Body of pancreas (tissue), 4 donors: Measurements from ENCODE around the gene GMDS. TPM values are rescaled to one million over a fixed set of nuclear protein-coding genes. Genes with fewer than 3 reads are reported as not detected.

ENCODE experiments used
- ATAC-seq: fragments of 150-250 bp; one replicate; pipeline ENCODE4 v1.9.1; 2016
- DNase-seq, 4 donors: peaks; one replicate each; pipeline ENCODE4 v3.0.0-alpha.2; 2019
- H3K27ac ChIP-seq, 4 donors: fragments of 200-600 bp; sonication (generic); 1 replicate in 3 of 4; 2 replicates in 1 of 4; pipeline versions ENCODE4 v1.5.1 to v1.6.1; 2016 to 2019; ENCODE audit warnings: mild to moderate bottlenecking in 1 of 4, mixed read lengths in 1 of 4, moderate library complexity in 1 of 4
- H3K27me3 ChIP-seq, 2 donors: fragments of 200-600 bp; sonication (generic); one replicate each; pipeline ENCODE4 v1.6.0; 2016; ENCODE audit warnings: mild to moderate bottlenecking in 1 of 2
- H3K36me3 ChIP-seq, 2 donors: fragments of 200-600 bp; sonication (generic); replicated peaks in 1 of 2; 2 replicates each; pipeline ENCODE4 v1.5.1; 2016; ENCODE audit warnings: low read depth in 2 of 2; ENCODE audit not compliant: insufficient read depth in 1 of 2
- H3K4me1 ChIP-seq: fragments of 200-600 bp; sonication (generic); one replicate; pipeline ENCODE4 v1.6.0; 2016
- H3K4me3 ChIP-seq, 2 donors: fragments of 200-600 bp; sonication (generic); 1 replicate in 1 of 2; 2 replicates in 1 of 2; pipeline ENCODE4 v1.5.1; 2016 to 2019
- H3K9me3 ChIP-seq, 3 donors: fragments of 200-600 bp; sonication (generic); 1 replicate in 2 of 3; 2 replicates in 1 of 3; pipeline ENCODE4 v1.5.1; 2016
- CTCF ChIP-seq, 7 experiments: fragments of 450-650 bp in 4 of 7; fragments of 200-600 bp in 3 of 7; sonication (generic) in 3 of 7; IDR thresholded peaks; one replicate each; pipeline ENCODE4 v1.5.1; 2016 to 2019; ENCODE audit warnings: antibody characterized with exemption in 7 of 7
- POLR2A ChIP-seq, 3 donors: fragments of 450-650 bp; IDR thresholded peaks; one replicate each; pipeline ENCODE4 v1.6.1; 2016; ENCODE audit warnings: antibody characterized with exemption in 3 of 3, mild to moderate bottlenecking in 2 of 3
- WGBS, 2 donors: methylation state at CpG; one replicate each; pipeline ENCODE4 v1.1.5; 2017; 5-methylcytosine and 5-hydroxymethylcytosine counted together
- intact Hi-C: fragments of 100-400 bp; cut with DNase I; formaldehyde crosslinking; loops from one replicate; pipeline ENCODE4 v1.15.1; 2023
- total RNA-seq, 2 donors: library from RNA; depleted of rRNA; stranded (reverse); fragments of >200 nt; gene quantifications; one replicate each; pipeline ENCODE4 v1.1.0, GENCODE V29; 2016

GMDS gene
- total RNA-seq, 2 donors from 2014 or later: 34.5 to 63.3 TPM

- Histone ChIP-seq H3K36me3 (no peaks in the 10 kb centered on the region), H3K4me1 (no peaks in the 10 kb centered on the region), H3K9me3 (no peaks in the 10 kb centered on the region), H3K27ac (no peak overlapping the region), H3K27me3 (no peaks in the 10 kb centered on the region), H3K4me3 (no peak overlapping the region)
- TF ChIP-seq CTCF (IDR thresholded peaks at IDR 0.05) (no peak), POLR2A (IDR thresholded peaks at IDR 0.05) (no peak)
- DNase-seq (no peak), ATAC-seq (no peak)
- intact Hi-C loops: no loop called here
- 88 to 93% methylated on average over 6 of the region's 6 CpGs for WGBS, 2 donors
Measured at GRCh38 chr6:1950631-1951030, 294.8 kb downstream of the GMDS start.

- Histone ChIP-seq H3K27me3 (no peaks in the 10 kb centered on the region), H3K36me3 (no peaks in the 10 kb centered on the region), H3K4me1 (no peaks in the 10 kb centered on the region), H3K27ac (no peak overlapping the region), H3K9me3 (no peaks in the 10 kb centered on the region), H3K4me3 (no peak overlapping the region)
- WGBS, 2 donors: 90 to 94% methylated on average over 2 of the region's 2 CpGs
- intact Hi-C loops: no loop called here
- TF ChIP-seq CTCF (IDR thresholded peaks at IDR 0.05): no peak
- no peak for TF ChIP-seq POLR2A (IDR thresholded peaks at IDR 0.05)
- ATAC-seq (no peak), DNase-seq (no peak)
Measured at GRCh38 chr6:1949538-1949937, 295.9 kb downstream of the GMDS start.

- H3K4me1 ChIP-seq: no peaks in the 10 kb centered on the region
- no peak for ATAC-seq
- no peak for DNase-seq
- H3K27ac ChIP-seq: no peak overlapping the region
- TF ChIP-seq CTCF (IDR thresholded peaks at IDR 0.05) (no peak), POLR2A (IDR thresholded peaks at IDR 0.05) (no peak)
- intact Hi-C loops: no loop called here
- 90 to 97% methylated on average over 4 of the region's 4 CpGs for WGBS, 2 donors
- no peaks in the 10 kb centered on the region for H3K36me3 ChIP-seq
- no peak overlapping the region for H3K4me3 ChIP-seq
- H3K27me3 ChIP-seq: no peaks in the 10 kb centered on the region
- H3K9me3 ChIP-seq: no peaks in the 10 kb centered on the region
Measured at GRCh38 chr6:1947922-1948321, 297.5 kb downstream of the GMDS start.

- no peak for TF ChIP-seq POLR2A (IDR thresholded peaks at IDR 0.05)
- no peak for TF ChIP-seq CTCF (IDR thresholded peaks at IDR 0.05)
- H3K4me3 ChIP-seq: no peak overlapping the region
- H3K9me3 ChIP-seq: no peaks in the 10 kb centered on the region
- 92 to 100% methylated on average over 3 of the region's 3 CpGs for WGBS, 2 donors
- ATAC-seq (no peak), DNase-seq (no peak)
- no peaks in the 10 kb centered on the region for H3K36me3 ChIP-seq
- no peak overlapping the region for H3K27ac ChIP-seq
- H3K4me1 ChIP-seq: no peaks in the 10 kb centered on the region
- H3K27me3 ChIP-seq: no peaks in the 10 kb centered on the region
- intact Hi-C loops: no loop called here
Measured at GRCh38 chr6:1946583-1946982, 298.8 kb downstream of the GMDS start.

- TF ChIP-seq POLR2A (IDR thresholded peaks at IDR 0.05) (no peak), CTCF (IDR thresholded peaks at IDR 0.05) (no peak)
- H3K27me3 ChIP-seq: no peaks in the 10 kb centered on the region
- no peaks in the 10 kb centered on the region for H3K4me1 ChIP-seq
- H3K27ac ChIP-seq: no peak overlapping the region
- no peaks in the 10 kb centered on the region for H3K9me3 ChIP-seq
- no peak overlapping the region for H3K4me3 ChIP-seq
- ATAC-seq (no peak), DNase-seq (no peak)
- 84 to 94% methylated on average over 9 of the region's 9 CpGs for WGBS, 2 donors
- intact Hi-C loops: no loop called here
- no peaks in the 10 kb centered on the region for H3K36me3 ChIP-seq
Measured at GRCh38 chr6:1945235-1945832, 300.1 kb downstream of the GMDS start.
